ENCODE results near the gene MGAT4C.

DNA sequence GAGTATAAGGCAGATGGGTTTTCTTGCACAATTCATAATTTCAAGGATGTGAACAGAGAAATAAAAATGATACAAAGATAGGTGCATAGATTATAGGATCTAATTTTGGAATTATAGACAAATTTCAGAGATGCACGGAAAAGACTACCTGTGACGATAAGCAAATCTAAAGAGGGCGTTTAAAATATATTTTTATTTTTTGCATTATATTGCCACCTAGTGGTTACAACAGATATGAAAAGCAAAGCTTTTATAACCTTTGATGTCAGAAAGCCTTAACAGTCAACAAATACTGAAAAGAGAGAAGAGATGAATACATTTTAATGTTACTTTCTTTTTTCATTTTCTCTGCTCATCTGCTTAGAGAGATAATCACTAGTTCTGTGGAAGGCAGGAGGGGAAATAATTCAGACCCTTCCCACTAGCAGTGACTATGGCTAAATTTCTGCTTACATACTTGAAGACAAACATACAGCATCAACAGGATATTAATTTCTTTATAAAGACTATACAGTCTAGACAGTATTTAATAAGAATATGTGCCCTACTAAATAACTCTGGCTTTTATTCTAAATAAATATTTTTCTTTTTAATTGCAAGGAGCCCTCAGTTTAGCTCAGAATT lies 335.8 kb downstream of the MGAT4C start:
- TF ChIP-seq, protein P1, sequence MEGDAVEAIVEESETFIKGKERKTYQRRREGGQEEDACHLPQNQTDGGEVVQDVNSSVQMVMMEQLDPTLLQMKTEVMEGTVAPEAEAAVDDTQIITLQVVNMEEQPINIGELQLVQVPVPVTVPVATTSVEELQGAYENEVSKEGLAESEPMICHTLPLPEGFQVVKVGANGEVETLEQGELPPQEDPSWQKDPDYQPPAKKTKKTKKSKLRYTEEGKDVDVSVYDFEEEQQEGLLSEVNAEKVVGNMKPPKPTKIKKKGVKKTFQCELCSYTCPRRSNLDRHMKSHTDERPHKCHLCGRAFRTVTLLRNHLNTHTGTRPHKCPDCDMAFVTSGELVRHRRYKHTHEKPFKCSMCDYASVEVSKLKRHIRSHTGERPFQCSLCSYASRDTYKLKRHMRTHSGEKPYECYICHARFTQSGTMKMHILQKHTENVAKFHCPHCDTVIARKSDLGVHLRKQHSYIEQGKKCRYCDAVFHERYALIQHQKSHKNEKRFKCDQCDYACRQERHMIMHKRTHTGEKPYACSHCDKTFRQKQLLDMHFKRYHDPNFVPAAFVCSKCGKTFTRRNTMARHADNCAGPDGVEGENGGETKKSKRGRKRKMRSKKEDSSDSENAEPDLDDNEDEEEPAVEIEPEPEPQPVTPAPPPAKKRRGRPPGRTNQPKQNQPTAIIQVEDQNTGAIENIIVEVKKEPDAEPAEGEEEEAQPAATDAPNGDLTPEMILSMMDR (optimal IDR thresholded peaks at IDR 0.05 in 1 of 3, IDR thresholded peaks at IDR 0.05 in 1 of 3, conservative IDR thresholded peaks at IDR 0.05 in 1 of 3; ENCODE audit: extremely low read depth in 1 of 3, insufficient read depth in 2 of 3, low read length in 3 of 3) = peak in 2 of 3 experiments; percentile 19 to 21
- TF ChIP-seq EZH2 (IDR thresholded peaks at IDR 0.05; ENCODE audit: low read length) = no peak
